ENCODE data around the gene ERP44. TPM values are rescaled to one million over a fixed set of nuclear protein-coding genes. Genes with fewer than 3 reads are reported as not detected.

The ERP44 gene
- total and polyA plus RNA-seq, 8 donors = 1.2 to 32.9 (median 12.0) TPM

GRCh38 chr9:100014846-100015245 is 84.0 kb downstream of the ERP44 start:
- intact Hi-C loops (cut with DNase I; ENCODE audit: low total_unique reads) = no loop called here
- DNase-seq = no peak
- Histone ChIP-seq H3K4me1 (peaks cover 0 to 20% (median 9%) of the 10 kb centered on the region in 4 donors), H3K4me3 (no peak overlapping the region), H3K9me3 (peaks cover 0 to 4% (median 0%) of the 10 kb centered on the region in 4 donors), H3K36me3 (peaks cover 8 to 68% (median 48%) of the 10 kb centered on the region in 4 donors), H3K27me3 (no peaks in the 10 kb centered on the region), H3K27ac (no peak overlapping the region)
- TF ChIP-seq POLR2A (IDR thresholded peaks at IDR 0.05) (no peak), CTCF (IDR thresholded peaks at IDR 0.05) (no peak), EP300 (IDR thresholded peaks at IDR 0.05) (no peak), POLR2AphosphoS5 (IDR thresholded peaks at IDR 0.05) (no peak)

- intact Hi-C loops (cut with DNase I; ENCODE audit: low total_unique reads) = no loop called here
Measured at GRCh38 chr9:100013573-100013972, 85.2 kb downstream of the ERP44 start.

DNA sequence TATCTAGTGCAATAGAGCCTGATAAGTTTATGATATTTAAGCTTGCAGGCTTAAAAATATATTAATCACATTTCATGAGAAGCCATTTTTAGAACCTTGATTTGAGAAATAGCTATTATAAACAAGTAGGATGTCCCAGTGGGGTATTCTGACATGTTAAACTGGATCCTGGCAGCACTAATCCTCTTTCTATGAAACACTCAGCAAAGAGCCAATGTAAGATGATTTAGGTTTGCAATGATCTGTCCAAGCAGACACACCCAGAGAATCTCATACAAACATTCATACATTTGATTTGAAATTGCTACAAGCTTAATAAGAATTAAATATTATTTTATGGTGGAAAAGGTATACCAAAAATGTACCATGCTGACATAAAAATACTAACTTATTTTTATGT is 86.5 kb downstream of the ERP44 start:
- Histone ChIP-seq H3K4me1 (peaks cover 0 to 20% (median 9%) of the 10 kb centered on the region in 4 donors), H3K36me3 (peaks cover 10 to 50% (median 34%) of the 10 kb centered on the region in 4 donors), H3K27ac (no peak overlapping the region), H3K4me3 (no peak overlapping the region), H3K27me3 (no peaks in the 10 kb centered on the region), H3K9me3 (peaks cover 0 to 4% (median 0%) of the 10 kb centered on the region in 4 donors)
- DNase-seq = no peak
- TF ChIP-seq POLR2A (IDR thresholded peaks at IDR 0.05) = no peak
- no peak for TF ChIP-seq EP300 (IDR thresholded peaks at IDR 0.05)
- no peak for TF ChIP-seq CTCF (IDR thresholded peaks at IDR 0.05)
- no peak for TF ChIP-seq POLR2AphosphoS5 (IDR thresholded peaks at IDR 0.05)
- intact Hi-C loops (cut with DNase I; ENCODE audit: low total_unique reads) = no loop called here

More at GRCh38 chr9:100013573-100013972, 85.2 kb downstream of the ERP44 start:
- 41 to 77% (median 59%) methylated on average over 2 of the region's 2 CpGs for WGBS, 5 donors
- H3K4me1 ChIP-seq = peaks cover 0 to 20% (median 9%) of the 10 kb centered on the region in 4 donors
- peaks cover 8 to 62% (median 39%) of the 10 kb centered on the region in 4 donors for H3K36me3 ChIP-seq
- H3K27ac ChIP-seq = no peak overlapping the region
- peaks cover 0 to 4% (median 0%) of the 10 kb centered on the region in 4 donors for H3K9me3 ChIP-seq
- no peak overlapping the region for H3K4me3 ChIP-seq
- no peak for DNase-seq
- no peaks in the 10 kb centered on the region for H3K27me3 ChIP-seq
- TF ChIP-seq POLR2A (IDR thresholded peaks at IDR 0.05) = no peak
- no peak for TF ChIP-seq CTCF (IDR thresholded peaks at IDR 0.05)
- no peak for TF ChIP-seq POLR2AphosphoS5 (IDR thresholded peaks at IDR 0.05)
- no peak for TF ChIP-seq EP300 (IDR thresholded peaks at IDR 0.05)

DNA sequence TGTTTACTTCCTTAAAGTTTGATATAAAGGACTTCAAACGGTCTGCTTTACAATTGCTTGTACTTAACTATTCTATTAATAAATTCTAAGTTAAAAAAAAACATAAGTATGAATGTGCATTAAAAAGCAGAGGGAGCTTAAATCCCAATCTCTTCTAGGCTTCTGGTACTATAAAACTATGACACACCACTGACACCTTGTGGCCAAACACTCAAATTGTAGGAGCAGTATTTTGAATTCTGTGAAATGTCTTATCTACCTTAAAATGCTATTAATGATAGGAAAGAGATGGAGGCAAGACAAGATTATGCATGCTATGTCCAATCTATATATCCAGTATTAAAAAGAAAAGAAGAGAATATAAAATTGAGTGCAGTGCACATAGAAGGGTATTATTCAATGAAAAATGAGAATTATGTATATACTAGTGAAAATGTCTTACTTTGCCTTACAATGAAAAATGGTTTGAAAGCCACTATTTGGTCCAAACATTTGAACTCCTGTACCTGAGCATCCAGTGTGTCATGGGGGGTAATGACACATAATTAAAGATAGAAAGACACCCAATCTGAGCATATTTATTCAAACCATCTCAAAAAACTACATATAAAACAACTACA is 87.6 kb downstream of the ERP44 start:
- Histone ChIP-seq H3K27ac (no peak overlapping the region), H3K27me3 (no peaks in the 10 kb centered on the region), H3K9me3 (peaks cover 0 to 4% (median 0%) of the 10 kb centered on the region in 4 donors), H3K36me3 (peaks cover 9 to 50% (median 34%) of the 10 kb centered on the region in 4 donors), H3K4me1 (peaks cover 0 to 20% (median 9%) of the 10 kb centered on the region in 4 donors), H3K4me3 (no peak overlapping the region)
- TF ChIP-seq POLR2AphosphoS5 (IDR thresholded peaks at IDR 0.05) (no peak), CTCF (IDR thresholded peaks at IDR 0.05) (peak in 5 of 7 experiments; percentile 18 to 58 (median 43))
- peak in 1 of 2 donors; percentile 63 for DNase-seq
- intact Hi-C loops (cut with DNase I; ENCODE audit: low total_unique reads) = no loop called here
- 53 to 62% (median 60%) methylated on average over 1 of the region's 1 CpG for WGBS, 5 donors
